ENCODE data around the gene PPHLN1. TPM values are rescaled to one million over a fixed set of nuclear protein-coding genes. Genes with fewer than 3 reads are reported as not detected.

PPHLN1 gene
- total RNA-seq, 1 donor from 2014 or later = 95.9 TPM

- DNase-seq (no peak), ATAC-seq (ENCODE audit: low read depth) (no peak)
- ChIA-PET CTCF (no interaction called here), POLR2A (no interaction called here)
- intact Hi-C loops (cut with micrococcal nuclease) = no loop called here
- Mint-ChIP-seq H3K9me3 (no peaks in the 10 kb centered on the region), H3K4me3 (no peak overlapping the region), H3K27me3 (no peaks in the 10 kb centered on the region), H3K36me3 (ENCODE audit: low read depth) (peaks cover 38% of the 10 kb centered on the region), H3K27ac (no peak overlapping the region), H3K4me1 (peaks cover 16% of the 10 kb centered on the region)
- no peak for TF ChIP-seq CTCF (IDR thresholded peaks at IDR 0.05)
Observed at GRCh38 chr12:42356344-42356743, 30.4 kb downstream of the PPHLN1 start.

GRCh38 chr12:42360747-42361403 is 34.9 kb downstream of the PPHLN1 start:
- no peak for DNase-seq
- no peaks in the 10 kb centered on the region for H3K9me3 Mint-ChIP-seq
- peaks cover 45% of the 10 kb centered on the region for H3K36me3 Mint-ChIP-seq (ENCODE audit: low read depth)
- ATAC-seq (ENCODE audit: low read depth) = no peak
- intact Hi-C loops (cut with micrococcal nuclease) = loop anchor here (2.0 kb wide), 1 partner anchor 16 kb away; no protein-coding TSS in a partner anchor
- H3K27me3 Mint-ChIP-seq = no peaks in the 10 kb centered on the region
- H3K4me1 Mint-ChIP-seq = peaks cover 33% of the 10 kb centered on the region
- no peak for TF ChIP-seq CTCF (IDR thresholded peaks at IDR 0.05)
- peak overlapping the region; percentile 47 for H3K27ac Mint-ChIP-seq
- CTCF ChIA-PET = interaction anchor here (2.4 kb wide), 1 partner anchor 11 kb away, joined by 9 read pairs; no protein-coding TSS in a partner anchor
- POLR2A ChIA-PET = no interaction called here
- H3K4me3 Mint-ChIP-seq = no peak overlapping the region

GRCh38 chr12:42361909-42362646 is 36.1 kb downstream of the PPHLN1 start:
- no peak overlapping the region for H3K4me3 Mint-ChIP-seq
- peaks cover 35% of the 10 kb centered on the region for H3K36me3 Mint-ChIP-seq (ENCODE audit: low read depth)
- DNase-seq (no peak), ATAC-seq (ENCODE audit: low read depth) (no peak)
- POLR2A ChIA-PET = no interaction called here
- no peaks in the 10 kb centered on the region for H3K27me3 Mint-ChIP-seq
- no peak overlapping the region for H3K27ac Mint-ChIP-seq
- CTCF ChIA-PET = no interaction called here
- peaks cover 33% of the 10 kb centered on the region for H3K4me1 Mint-ChIP-seq
- intact Hi-C loops (cut with micrococcal nuclease) = loop anchor here (2.0 kb wide), 1 partner anchor 17 kb away; no protein-coding TSS in a partner anchor
- no peaks in the 10 kb centered on the region for H3K9me3 Mint-ChIP-seq
- no peak for TF ChIP-seq CTCF (IDR thresholded peaks at IDR 0.05)

- peaks cover 33% of the 10 kb centered on the region for H3K4me1 Mint-ChIP-seq
- POLR2A ChIA-PET = no interaction called here
- H3K27me3 Mint-ChIP-seq = no peaks in the 10 kb centered on the region
- H3K4me3 Mint-ChIP-seq = no peak overlapping the region
- TF ChIP-seq CTCF (IDR thresholded peaks at IDR 0.05) = no peak
- intact Hi-C loops (cut with micrococcal nuclease) = no loop called here
- H3K9me3 Mint-ChIP-seq = no peaks in the 10 kb centered on the region
- no peak for DNase-seq
- H3K36me3 Mint-ChIP-seq (ENCODE audit: low read depth) = peaks cover 32% of the 10 kb centered on the region
- no peak overlapping the region for H3K27ac Mint-ChIP-seq
- ATAC-seq (ENCODE audit: low read depth) = no peak
- CTCF ChIA-PET = no interaction called here
Observed at GRCh38 chr12:42362647-42363260, 36.8 kb downstream of the PPHLN1 start.

GRCh38 chr12:42364692-42365091 is 38.7 kb downstream of the PPHLN1 start:
- Mint-ChIP-seq H3K27me3 (no peaks in the 10 kb centered on the region), H3K27ac (no peak overlapping the region), H3K36me3 (ENCODE audit: low read depth) (peaks cover 29% of the 10 kb centered on the region), H3K4me3 (no peak overlapping the region), H3K9me3 (no peaks in the 10 kb centered on the region), H3K4me1 (peaks cover 30% of the 10 kb centered on the region)
- ATAC-seq (ENCODE audit: low read depth) (no peak), DNase-seq (no peak)
- CTCF ChIA-PET = no interaction called here
- no peak for TF ChIP-seq CTCF (IDR thresholded peaks at IDR 0.05)
- intact Hi-C loops (cut with micrococcal nuclease) = no loop called here
- POLR2A ChIA-PET = no interaction called here
